HG03060 (cell line): Measurements from ENCODE around the gene SEC14L5.

Experiments
- ATAC-seq: cut with Tn5 transposase; IDR thresholded peaks from one replicate; pipeline ENCODE4 v1.9.1; 2021; ENCODE audit warnings: low read depth, moderate number of reproducible peaks; ENCODE audit not compliant: unreplicated experiment

Gene SEC14L5

GRCh38 chr16:5007256-5007655 lies 49.1 kb downstream of the SEC14L5 start:
- no peak for ATAC-seq

- no peak for ATAC-seq
Measured at GRCh38 chr16:5008311-5008731, 50.2 kb downstream of the SEC14L5 start.

GRCh38 chr16:5010576-5011329 lies 52.6 kb downstream of the SEC14L5 start:
- ATAC-seq: no peak

DNA sequence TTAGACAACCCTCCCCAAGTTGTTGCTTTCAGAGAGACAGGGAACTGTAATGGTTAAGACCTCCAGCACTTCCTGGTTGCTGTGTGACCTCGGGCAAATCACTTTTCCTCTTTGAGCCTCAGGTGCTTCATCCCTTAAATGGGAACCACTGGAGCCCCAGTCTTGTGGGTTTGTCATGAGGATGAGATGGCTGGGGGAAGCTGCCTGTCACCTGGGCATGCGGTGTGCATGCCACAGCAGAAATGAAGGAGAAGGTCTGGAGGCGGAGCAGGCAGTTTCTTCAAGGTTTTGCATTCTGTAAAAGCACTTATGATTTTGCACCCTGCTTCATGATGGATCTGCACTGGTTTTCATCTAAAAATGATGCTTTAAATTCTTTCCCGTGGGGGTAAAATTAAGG lies 53.5 kb downstream of the SEC14L5 start:
- no peak for ATAC-seq

GRCh38 chr16:5012887-5013286 lies 54.8 kb downstream of the SEC14L5 start:
- ATAC-seq: no peak

DNA sequence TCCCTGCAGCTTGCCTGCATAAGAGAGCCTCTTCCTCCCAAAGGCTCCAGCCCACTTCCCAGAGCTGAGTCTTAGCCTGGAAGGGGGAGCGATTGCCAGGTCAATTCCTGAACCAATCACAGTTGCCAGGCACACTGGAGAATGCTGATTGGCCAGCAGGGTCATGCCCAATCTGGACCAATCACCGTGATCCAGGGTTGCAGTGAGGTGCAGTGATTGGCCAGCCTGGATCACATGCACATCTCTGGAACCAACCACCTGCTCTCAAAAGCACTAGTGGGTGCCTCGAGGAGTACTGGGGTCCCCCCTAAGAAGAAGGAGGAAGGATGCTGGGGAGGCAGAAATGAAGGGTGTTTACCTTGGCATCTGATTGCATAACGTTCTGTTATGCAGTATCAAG lies 57.2 kb downstream of the SEC14L5 start:
- no peak for ATAC-seq

DNA sequence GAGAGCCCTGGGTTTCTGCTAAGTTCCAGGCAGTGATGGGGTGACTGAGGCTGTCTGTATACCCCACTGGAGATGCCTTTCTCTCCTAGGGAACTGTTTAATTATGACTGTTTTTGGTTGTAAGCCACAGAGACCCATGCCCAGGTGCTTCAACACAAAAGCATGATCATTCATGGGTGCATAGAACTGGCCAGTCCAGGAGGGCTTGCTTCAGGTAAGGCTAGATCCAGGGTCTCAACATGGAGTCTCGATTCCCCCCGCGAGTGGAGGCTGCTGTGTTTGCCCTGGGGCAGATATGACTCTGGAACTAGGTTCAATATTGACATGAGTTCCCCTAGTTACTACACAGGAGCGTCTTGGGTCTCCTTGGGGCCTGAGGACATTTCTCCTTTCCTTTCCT lies 57.8 kb downstream of the SEC14L5 start:
- ATAC-seq: no peak

DNA sequence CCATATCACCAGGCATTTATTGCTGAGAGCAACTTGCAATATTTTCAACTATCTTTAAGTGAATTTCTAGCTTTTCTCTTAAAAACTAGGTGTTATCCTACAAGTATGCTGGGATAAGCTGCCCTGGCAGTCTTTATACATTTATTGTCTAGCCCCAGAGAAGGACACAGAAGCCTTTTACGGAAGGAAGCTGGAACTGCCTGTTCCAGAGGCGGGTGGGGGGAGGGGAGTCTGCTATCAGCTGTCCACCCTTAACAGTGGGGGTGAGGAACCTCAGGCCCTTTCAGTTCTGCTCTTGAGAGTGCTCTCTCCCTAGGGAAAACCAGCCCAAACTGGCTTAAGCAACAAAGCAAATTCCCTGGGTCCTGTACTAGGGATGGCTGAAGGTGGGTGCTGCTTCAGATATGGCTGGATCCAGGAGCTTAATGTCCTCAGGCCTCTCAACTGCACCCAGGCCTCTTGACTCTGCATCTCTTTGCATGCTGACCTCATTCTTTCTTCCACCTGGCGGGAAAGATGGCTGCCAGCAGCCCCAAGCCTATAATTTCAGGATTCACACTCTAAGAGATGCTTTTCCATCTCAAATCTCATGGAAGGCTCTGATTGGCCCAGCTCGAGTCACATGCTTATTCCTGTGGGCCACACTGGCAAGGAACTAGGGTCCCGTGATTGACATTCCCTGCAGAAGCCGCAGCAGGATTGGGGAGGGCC lies 59.0 kb downstream of the SEC14L5 start:
- no peak for ATAC-seq

- ATAC-seq: no peak
Measured at GRCh38 chr16:5017678-5017969, 59.5 kb downstream of the SEC14L5 start.

DNA sequence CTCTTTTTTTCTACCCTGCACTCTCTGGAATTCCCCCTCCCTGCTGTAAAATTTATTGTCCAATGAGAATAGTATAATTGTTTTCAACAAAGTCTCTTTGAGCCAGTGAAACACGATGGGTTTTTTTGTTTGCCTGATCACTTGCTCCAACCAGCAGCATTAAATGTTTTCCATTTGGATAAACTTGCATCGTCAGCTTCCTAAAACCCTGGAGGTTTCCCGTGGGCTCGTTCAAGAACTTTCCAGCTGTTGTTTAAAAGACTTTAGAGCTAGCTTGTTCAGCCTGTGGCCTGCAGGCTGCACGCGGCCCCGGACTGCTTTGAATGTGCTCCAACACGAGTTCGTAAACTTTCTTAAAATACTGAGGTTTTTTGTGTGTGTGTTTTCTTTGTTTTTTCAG lies 60.7 kb downstream of the SEC14L5 start:
- no peak for ATAC-seq

DNA sequence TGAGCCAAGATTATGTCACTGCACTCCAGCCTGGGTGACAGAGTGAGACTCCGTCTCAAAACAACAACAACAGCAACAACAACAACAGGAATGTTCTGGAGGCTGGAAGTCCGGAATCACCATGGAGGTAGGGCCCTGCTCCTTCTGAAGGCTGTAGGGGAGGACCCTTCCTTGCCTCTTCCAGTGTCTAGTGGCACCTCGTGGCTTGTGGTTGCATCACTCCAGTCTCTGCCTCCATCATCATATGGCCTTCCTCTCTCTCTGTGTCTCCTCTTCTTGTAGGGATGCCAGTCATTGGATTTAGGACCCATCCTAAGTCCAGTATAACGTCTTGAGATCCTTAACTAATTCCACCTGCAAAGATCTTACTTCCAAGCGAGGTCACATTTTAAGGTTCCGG lies 61.6 kb downstream of the SEC14L5 start:
- ATAC-seq: no peak

DNA sequence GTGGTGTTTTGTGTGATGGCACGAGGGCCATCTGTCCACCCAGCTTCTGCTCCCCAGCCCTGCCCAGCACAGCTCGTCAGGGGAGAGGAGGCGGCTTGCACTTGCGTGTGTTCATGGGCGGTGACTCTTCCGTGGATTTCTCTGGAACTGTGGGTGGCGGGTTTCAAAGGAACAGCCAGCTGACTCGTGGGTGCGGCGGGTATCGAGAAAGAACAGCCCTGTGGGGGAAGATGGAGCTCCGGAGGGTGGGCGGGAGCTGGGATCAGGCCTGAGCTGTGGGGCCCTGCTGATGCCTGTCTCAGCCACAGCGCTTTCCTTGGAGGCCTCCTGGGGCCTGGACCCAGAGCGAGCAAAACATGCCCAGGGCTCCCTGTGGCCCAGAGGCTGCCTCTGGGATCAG lies 62.4 kb downstream of the SEC14L5 start:
- no peak for ATAC-seq

- ATAC-seq: no peak
Measured at GRCh38 chr16:5022521-5022920, 64.4 kb downstream of the SEC14L5 start.

GRCh38 chr16:5024632-5025031 lies 66.5 kb downstream of the SEC14L5 start:
- no peak for ATAC-seq

DNA sequence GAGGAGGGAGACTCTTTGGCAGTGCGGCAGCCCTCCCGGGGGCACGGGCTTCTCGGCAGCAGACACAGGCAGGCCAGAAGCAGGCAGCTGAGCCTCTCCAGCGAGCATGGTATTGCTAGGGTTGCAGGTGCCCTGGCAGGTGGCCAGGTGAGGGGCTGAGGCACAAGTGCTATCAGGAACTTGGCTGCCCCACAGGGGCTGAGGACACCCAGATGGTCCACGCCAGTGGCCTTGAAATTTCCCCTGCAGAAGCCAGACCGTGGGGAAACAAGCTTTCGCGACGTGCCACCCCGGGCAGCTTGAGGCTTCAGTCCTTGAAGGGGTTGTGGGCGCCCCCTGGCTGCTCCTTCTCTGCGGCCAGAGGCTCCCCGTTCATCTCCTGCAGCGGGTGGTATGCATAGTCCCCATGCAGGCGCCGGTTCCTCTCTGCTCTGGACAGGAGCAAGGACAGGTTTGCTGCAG lies 67.1 kb downstream of the SEC14L5 start:
- ATAC-seq: no peak

GRCh38 chr16:5026664-5027063 lies 68.5 kb downstream of the SEC14L5 start:
- no peak for ATAC-seq

DNA sequence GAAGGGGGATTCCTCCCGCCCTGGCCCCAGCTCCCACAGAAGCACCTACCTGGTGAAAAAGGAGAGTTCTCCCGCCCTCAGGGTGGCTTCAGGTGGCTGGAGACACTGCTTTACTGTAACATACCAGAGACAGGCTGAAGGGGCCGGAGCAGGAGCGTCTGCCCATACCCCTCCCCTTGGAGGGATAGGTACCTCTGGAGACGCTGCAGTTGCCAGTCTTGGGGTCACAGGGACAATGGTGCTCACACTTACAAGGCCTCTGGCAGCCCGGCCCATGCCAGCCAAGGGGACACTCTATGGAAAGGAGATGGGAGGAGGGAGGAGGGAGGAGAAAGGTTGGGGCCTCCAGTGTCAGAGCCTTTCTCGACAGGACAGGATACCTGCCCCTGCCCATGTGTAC lies 69.0 kb downstream of the SEC14L5 start:
- ATAC-seq: no peak

DNA sequence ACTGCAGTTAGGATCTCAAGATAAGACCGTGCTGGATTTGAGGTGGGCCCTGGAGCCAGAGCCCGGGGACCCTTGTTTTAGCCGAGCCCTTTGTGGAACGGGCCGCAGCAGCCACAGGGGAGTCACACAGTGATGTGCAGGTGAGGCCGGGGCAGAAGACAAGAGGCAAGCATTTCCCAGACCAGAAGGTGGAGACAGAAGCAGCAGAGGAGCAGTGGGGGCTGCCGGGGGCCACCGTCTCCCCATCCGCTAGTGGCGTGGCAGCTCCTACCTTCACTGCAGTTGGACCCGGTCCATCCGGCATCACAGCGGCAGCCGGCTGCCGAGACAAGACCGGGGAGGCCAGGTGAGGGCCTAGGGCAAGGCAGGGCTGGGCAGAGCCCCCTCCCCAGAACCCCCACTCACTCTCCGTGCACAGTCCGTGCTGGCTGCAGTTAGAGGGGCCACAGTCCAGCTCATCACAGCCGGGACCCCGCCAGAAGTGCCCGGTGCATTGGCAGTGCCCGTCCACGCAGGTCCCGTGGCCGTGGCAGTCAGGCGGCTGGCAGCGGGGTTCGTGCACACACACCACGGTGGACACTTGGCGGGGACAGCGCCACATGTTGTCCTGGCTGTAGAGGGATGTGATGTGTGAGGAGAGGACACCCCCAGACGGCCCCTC lies 69.6 kb downstream of the SEC14L5 start:
- ATAC-seq: no peak

DNA sequence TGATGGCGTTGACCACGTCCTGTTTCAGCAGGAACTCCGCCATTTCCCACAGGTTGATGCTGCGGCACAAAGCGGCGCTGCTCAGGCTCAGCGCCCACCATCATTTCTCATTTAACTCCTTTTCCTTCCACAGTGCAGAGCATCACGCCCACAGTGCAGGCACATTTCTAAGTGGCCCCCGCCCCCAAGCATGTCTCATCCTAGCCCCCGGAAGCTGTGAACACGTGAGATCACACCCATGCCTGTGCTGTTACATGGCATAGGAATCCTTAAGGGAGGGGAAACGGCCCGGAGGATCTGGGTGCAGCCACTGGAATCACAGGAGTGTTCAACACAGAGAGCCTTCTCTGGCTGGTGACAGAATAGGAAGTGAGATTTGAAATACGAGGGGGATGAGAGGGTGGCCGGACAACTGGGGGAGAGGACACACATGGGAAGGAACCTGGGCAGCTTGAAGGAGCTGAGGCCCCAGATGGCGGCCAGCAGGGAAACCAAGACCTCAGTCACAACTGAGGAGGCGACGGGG lies 70.9 kb downstream of the SEC14L5 start:
- ATAC-seq: no peak

DNA sequence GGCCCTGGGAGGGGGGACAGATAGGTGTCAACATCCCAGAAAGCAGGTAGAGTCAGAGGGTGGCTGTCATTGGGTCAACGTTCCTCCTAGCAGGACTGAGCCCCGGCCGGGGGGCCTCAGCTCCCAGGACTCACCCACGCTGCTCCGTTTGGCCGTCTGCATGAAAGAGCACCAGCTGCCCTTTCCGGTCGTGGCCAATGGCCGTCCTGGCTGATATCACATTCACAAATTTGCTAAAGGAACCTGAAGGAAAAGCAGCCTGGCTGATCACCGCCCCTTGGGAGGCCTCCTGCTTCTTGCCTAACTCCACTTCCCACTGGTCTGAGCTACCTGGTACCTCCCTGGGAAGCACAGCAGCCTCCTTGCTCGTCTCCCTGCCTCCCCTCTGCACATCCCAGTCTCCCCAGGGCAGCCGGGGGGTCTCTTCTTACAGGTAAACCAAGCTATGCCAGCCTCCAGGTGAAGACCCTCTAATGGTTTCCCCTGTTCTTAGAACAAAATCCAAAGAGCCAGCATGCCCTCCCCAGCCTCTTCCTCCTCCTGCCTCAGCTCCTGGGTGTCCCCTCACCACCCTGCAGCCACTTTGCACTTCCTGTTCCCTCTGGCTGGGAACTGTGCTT lies 72.2 kb downstream of the SEC14L5 start:
- no peak for ATAC-seq

DNA sequence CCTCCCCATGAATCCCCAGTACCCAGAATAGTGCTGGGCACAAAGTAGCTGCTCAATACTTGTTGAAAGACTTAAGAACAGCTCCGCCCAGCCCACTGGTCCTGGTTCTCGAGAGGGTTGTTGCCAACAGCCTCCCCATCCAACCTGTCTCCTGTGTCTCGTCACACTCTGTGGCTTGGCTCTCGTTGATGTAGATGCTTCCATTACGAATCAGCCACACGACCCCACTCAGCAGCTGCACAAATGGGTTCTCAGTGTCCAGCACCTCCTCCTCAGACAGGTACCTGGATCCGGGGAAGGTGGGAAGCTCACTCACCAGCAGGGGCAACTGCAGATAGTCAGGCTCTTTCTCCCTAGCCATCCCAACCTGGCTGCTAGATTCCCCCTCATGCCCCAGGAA lies 73.5 kb downstream of the SEC14L5 start:
- no peak for ATAC-seq
